Prostate gland (tissue), 2 donors: ENCODE measurements around the gene NCKIPSD. TPM values are rescaled to one million over a fixed set of nuclear protein-coding genes. Genes with fewer than 3 reads are reported as not detected.

Experiments used
- DNase-seq: peaks from one replicate; pipeline ENCODE4 v3.0.0-alpha.2; 2019; ENCODE audit warnings: low spot score
- H3K27ac ChIP-seq, 2 donors: fragments of 200-600 bp; sonication (generic); 2 replicates each; pipeline ENCODE4 v1.5.1; 2017 to 2019
- H3K27me3 ChIP-seq: fragments of 200-600 bp; sonication (generic); replicated peaks from 2 replicates; pipeline ENCODE4 v1.5.1; 2019; ENCODE audit not compliant: insufficient read depth
- H3K36me3 ChIP-seq, 2 donors: fragments of 200-600 bp; sonication (generic); 1 replicate in 1 of 2; 2 replicates in 1 of 2; pipeline versions ENCODE4 v1.5.1 to v1.8.1; 2017 to 2019
- H3K4me1 ChIP-seq: fragments of 200-600 bp; sonication (generic); replicated peaks from 2 replicates; pipeline ENCODE4 v1.5.1; 2019
- H3K4me3 ChIP-seq, 2 donors: fragments of 200-600 bp; sonication (generic); 2 replicates each; pipeline ENCODE4 v1.5.1; 2017 to 2019
- H3K9me3 ChIP-seq: fragments of 200-600 bp; sonication (generic); 2 replicates; pipeline ENCODE4 v1.5.1; 2017
- POLR2A ChIP-seq: fragments of 450-650 bp; IDR thresholded peaks from one replicate; pipeline ENCODE4 v1.6.1; 2016; ENCODE audit warnings: antibody characterized with exemption, mild to moderate bottlenecking
- POLR2AphosphoS5 ChIP-seq: sonication (generic); formaldehyde crosslinking; IDR thresholded peaks from one replicate; pipeline ENCODE4 v1.6.1; 2017; ENCODE audit warnings: antibody characterized with exemption
- WGBS: methylation state at CpG from one replicate; pipeline ENCODE4 v1.1.5; 2018; 5-methylcytosine and 5-hydroxymethylcytosine counted together
- intact Hi-C: fragments of 100-400 bp; cut with DNase I; formaldehyde crosslinking; loops from one replicate; pipeline ENCODE4 v1.14.2; 2022
- total RNA-seq, 2 donors: library from RNA; depleted of rRNA; stranded (reverse); fragments of >200 nt; gene quantifications; one replicate each; pipeline ENCODE4 v1.1.0, GENCODE V29; 2016
- TF ChIP-seq, protein P1 (sequence below), 4 experiments: fragments of 200-600 bp in 2 of 4; fragments of 450-650 bp in 2 of 4; sonication (generic) in 2 of 4; IDR thresholded peaks; 1 replicate in 3 of 4; 2 replicates in 1 of 4; pipeline ENCODE4 v1.5.1; 2016 to 2019; ENCODE audit warnings: antibody characterized with exemption in 4 of 4, mild to moderate bottlenecking in 2 of 4, moderate library complexity in 2 of 4

The NCKIPSD gene
- total RNA-seq, 2 donors from 2014 or later = 32.9 to 83.3 TPM

DNA sequence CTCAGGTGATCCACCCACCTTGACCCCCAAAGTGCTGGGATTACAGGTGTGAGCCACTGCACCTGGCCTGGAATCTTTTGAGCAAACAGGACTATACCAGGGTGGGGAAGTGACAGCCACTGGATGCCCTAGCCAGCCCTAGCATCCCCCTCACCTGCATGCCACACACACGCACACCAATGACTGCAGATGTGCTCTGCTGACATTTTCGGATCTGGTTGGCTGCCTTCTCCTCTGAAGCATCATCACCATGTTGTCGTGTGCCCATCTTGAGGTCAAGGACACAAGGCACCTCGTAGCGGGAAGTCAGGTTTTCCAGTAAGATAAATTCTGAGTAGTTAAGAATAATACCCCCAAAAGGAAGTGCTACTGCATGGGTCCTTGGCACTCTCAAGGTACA is 3.7 kb upstream of the NCKIPSD start:
- no peaks in the 10 kb centered on the region for H3K4me1 ChIP-seq
- H3K27me3 ChIP-seq = no peaks in the 10 kb centered on the region
- TF ChIP-seq, protein P1, sequence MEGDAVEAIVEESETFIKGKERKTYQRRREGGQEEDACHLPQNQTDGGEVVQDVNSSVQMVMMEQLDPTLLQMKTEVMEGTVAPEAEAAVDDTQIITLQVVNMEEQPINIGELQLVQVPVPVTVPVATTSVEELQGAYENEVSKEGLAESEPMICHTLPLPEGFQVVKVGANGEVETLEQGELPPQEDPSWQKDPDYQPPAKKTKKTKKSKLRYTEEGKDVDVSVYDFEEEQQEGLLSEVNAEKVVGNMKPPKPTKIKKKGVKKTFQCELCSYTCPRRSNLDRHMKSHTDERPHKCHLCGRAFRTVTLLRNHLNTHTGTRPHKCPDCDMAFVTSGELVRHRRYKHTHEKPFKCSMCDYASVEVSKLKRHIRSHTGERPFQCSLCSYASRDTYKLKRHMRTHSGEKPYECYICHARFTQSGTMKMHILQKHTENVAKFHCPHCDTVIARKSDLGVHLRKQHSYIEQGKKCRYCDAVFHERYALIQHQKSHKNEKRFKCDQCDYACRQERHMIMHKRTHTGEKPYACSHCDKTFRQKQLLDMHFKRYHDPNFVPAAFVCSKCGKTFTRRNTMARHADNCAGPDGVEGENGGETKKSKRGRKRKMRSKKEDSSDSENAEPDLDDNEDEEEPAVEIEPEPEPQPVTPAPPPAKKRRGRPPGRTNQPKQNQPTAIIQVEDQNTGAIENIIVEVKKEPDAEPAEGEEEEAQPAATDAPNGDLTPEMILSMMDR (IDR thresholded peaks at IDR 0.05) = no peak
- no peak for TF ChIP-seq POLR2A
- no peak for TF ChIP-seq POLR2AphosphoS5
- intact Hi-C loops = loop anchor here (5.0 kb wide), 2 partner anchors 132 to 158 kb away; partner anchors contain the start of genes PFKFB4 and PRKAR2A
- no peaks in the 10 kb centered on the region for H3K9me3 ChIP-seq
- no peak overlapping the region for H3K27ac ChIP-seq
- no peak overlapping the region for H3K4me3 ChIP-seq
- 93% methylated on average over 5 of the region's 5 CpGs for WGBS
- no peak for DNase-seq
- H3K36me3 ChIP-seq = peaks cover 15 to 23% of the 10 kb centered on the region in 2 donors

DNA sequence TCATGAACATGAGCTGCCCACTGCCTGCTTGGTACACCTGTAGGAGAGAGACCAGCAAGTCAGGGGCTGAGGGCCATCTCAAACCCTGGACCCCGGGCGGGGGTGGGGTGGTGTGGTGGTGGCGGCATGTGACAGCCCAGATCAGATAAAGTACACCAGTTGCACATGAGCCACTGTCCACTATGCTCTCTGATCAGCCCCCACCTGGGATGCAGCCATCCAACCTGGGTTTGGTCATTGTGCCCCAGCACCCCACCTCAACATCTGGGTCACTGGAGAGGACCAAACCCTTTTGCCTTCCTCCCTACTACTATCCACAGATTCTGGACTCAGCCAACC is 3.0 kb upstream of the NCKIPSD start:
- intact Hi-C loops = loop anchor here (5.0 kb wide), 2 partner anchors 131 to 159 kb away; partner anchors contain the start of genes PFKFB4 and PRKAR2A
- no peaks in the 10 kb centered on the region for H3K9me3 ChIP-seq
- no peak for DNase-seq
- no peak for TF ChIP-seq POLR2A
- TF ChIP-seq, protein P1 (IDR thresholded peaks at IDR 0.05) = no peak
- no peak for TF ChIP-seq POLR2AphosphoS5
- H3K27me3 ChIP-seq = no peaks in the 10 kb centered on the region
- WGBS = 90% methylated on average over 3 of the region's 3 CpGs
- no peak overlapping the region for H3K4me3 ChIP-seq
- H3K36me3 ChIP-seq = peaks cover 15 to 23% of the 10 kb centered on the region in 2 donors
- H3K27ac ChIP-seq = no peak overlapping the region
- peaks cover 3% of the 10 kb centered on the region for H3K4me1 ChIP-seq

DNA sequence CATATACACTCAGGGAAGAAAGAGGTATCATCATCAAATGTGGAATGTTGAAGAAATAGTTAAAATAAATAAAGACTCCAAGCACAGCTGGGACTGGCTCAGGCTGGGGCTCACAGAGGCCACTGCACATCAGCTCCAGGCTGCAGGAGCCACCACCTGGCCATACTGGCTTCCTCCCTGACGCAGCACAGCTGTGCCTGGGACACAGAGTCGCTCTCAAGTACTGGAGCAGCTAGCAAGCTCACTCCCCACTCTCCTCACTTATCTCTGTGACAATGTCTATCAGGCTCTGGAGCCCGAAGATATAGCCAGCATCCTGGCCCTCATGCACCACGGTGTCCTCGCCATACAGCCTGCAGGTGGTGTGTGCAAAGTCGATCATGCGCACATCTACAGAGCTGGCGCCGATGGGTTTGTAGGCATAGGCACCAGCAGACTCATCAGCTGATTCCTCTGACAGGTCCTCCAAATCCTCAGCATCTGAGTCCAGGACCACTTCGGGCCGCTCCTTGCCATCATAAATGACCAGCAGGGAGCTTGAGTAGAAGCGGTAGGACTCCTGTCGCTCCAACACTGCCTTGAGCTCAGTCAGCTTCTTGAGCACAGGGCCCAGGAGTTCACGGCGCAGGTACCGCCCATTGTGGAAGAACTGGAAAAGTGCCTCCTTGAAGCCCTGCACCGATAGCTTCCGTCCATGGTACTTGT is 2.5 kb upstream of the NCKIPSD start:
- Histone ChIP-seq H3K27ac (no peak overlapping the region), H3K4me3 (no peak overlapping the region), H3K27me3 (no peaks in the 10 kb centered on the region), H3K9me3 (no peaks in the 10 kb centered on the region), H3K36me3 (peaks cover 15 to 23% of the 10 kb centered on the region in 2 donors), H3K4me1 (peaks cover 3% of the 10 kb centered on the region)
- 70% methylated on average over 18 of the region's 18 CpGs for WGBS
- intact Hi-C loops = loop anchor here (5.0 kb wide), 2 partner anchors 131 to 159 kb away; partner anchors contain the start of genes PFKFB4 and PRKAR2A
- no peak for DNase-seq
- TF ChIP-seq, protein P1 (IDR thresholded peaks at IDR 0.05) = no peak
- TF ChIP-seq POLR2AphosphoS5 (no peak), POLR2A (no peak)

DNA sequence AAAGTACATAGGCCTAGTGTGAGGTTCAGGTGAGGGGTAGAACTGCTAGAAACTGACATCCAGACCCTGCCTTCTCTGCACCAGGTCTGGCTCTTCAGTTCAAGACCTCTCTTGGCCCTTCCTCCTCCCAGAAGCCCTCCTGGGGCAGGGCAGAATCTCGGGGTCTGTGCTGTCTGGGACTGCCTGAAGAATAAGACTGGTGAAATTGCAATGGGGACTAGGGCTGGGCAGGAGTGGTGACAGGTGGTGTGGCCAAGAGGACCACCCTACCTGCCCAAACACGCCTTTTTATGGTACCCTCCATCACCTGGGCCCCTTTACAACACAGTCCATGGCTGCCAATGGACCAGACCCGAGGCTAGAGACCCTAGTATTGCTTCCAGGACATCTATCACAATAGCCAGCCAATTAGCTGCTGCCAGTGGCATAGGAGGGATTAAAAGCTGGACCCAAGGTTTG is 1.5 kb upstream of the NCKIPSD start:
- Histone ChIP-seq H3K27me3 (no peaks in the 10 kb centered on the region), H3K4me3 (no peak overlapping the region), H3K36me3 (peaks cover 12 to 23% of the 10 kb centered on the region in 2 donors), H3K9me3 (no peaks in the 10 kb centered on the region), H3K4me1 (peaks cover 3% of the 10 kb centered on the region), H3K27ac (no peak overlapping the region)
- TF ChIP-seq, protein P1 (IDR thresholded peaks at IDR 0.05) = no peak
- TF ChIP-seq POLR2A (no peak), POLR2AphosphoS5 (no peak)
- 51% methylated on average over 3 of the region's 3 CpGs for WGBS
- intact Hi-C loops = loop anchor here (2.0 to 5.0 kb wide), 3 partner anchors 54 to 160 kb away; partner anchors contain the start of genes PFKFB4 and PRKAR2A
- no peak for DNase-seq
